GM19043 (cell line): ENCODE measurements around the gene USP15.
A peak's percentile ranks its signal among the peaks of the same experiment; 100 is the strongest.
"Not testable (repeated sequence)": the region's sequence is repeated elsewhere in the genome, so short reads cannot be mapped to it uniquely, and the experiment has no call there.

Source experiments
- ATAC-seq: cut with Tn5 transposase; IDR thresholded peaks from one replicate; pipeline ENCODE4 v1.9.1; 2021; ENCODE audit warnings: low read depth; ENCODE audit not compliant: unreplicated experiment

Gene USP15

GRCh38 chr12:62363506-62363905 is 103.3 kb downstream of the USP15 start:
- ATAC-seq, result no peak

GRCh38 chr12:62364697-62365096 is 104.5 kb downstream of the USP15 start:
- ATAC-seq, result not testable (repeated sequence)

- ATAC-seq, result not testable (repeated sequence)
Observed at GRCh38 chr12:62365846-62366245, 105.6 kb downstream of the USP15 start.

GRCh38 chr12:62368430-62369223 is 108.4 kb downstream of the USP15 start:
- ATAC-seq, result not testable (repeated sequence)

DNA sequence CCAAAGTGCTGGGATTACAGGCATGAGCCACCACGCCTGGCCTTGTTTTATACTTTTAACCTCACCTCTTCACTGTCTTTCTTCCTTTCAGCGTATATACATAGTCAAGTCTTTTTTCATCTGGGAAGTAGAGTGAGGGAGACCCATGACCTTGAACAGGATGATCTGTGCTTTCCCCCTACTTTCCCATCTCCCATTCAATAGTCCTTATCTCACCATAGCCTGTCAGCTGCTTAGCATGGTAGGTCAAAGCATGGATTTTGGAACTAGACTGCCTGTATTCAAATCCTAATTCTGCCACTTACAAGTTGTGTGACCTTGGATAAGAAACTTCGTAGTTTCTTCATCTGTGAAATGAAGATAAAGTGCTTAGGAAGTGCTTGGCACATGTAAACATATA is 110.0 kb downstream of the USP15 start:
- ATAC-seq, result no peak

- ATAC-seq, result no peak
Observed at GRCh38 chr12:62371661-62372060, 111.5 kb downstream of the USP15 start.

- ATAC-seq, result no peak
Observed at GRCh38 chr12:62372134-62372533, 111.9 kb downstream of the USP15 start.

GRCh38 chr12:62372825-62373224 is 112.6 kb downstream of the USP15 start:
- ATAC-seq, result no peak

GRCh38 chr12:62375603-62376002 is 115.4 kb downstream of the USP15 start:
- ATAC-seq, result no peak

DNA sequence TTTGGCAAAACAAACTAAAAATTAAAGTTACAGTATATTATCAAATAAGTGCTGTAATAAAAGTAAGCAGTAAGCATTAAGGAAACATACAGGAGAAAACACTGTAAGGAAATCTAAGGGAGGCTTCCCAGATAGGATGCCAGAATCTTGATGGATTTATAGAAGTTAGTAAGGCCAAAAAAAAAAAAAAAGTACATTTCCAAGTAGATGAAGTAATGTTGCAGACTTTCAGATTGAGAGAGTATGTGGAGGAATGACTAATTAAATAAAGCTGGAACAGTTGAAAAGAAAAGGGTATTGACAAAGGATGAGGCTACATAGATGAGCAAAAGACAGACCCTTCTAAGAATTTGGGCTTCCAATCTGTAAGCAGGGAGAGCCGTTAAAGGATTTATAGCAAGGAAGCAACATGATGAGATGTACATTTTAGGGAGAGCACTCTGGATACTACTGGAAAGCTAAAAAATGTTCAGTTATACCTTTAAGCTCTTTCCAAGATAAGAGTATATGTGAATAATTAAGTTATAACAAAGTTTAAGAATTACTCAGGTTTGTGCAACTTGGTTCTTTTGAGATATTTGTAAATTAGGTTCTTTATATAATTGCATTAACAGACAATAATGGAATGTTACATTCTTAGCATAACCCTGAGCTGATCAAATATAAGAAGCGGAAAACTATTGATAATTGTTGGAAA is 119.0 kb downstream of the USP15 start:
- no peak for ATAC-seq

DNA sequence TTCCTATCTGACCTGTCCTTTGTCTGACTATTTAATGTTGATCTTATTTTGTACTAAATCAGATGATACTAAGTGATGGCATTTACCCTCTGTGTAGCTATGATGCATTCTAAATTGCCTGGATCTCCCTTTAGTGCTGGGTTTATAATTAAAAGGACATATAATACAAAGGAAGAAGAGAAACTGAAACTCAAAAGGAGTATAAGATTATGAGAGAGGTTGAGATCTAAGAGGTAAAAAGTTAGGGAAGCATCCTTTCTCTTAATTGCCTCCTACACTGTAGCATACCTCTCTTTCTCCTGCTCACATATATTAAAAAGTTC is 119.5 kb downstream of the USP15 start:
- no peak for ATAC-seq

DNA sequence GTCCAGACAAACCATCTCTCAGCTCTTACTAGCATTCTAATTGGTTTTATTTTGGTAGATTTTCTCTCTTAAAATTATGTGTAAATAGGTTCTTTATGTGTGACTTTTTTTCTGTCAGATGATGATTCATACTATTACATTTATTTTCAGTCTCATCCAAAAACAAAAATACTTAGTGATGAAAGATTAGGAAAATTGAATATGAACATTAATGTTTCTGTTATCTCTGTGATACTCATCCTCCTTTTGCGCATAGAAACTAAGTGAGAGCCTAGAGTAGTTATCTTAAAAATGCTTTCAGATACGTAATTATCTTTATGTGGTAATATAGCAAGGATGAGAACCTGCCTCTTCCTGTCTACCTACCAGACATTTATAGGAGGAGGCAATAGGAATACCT is 122.3 kb downstream of the USP15 start:
- no peak for ATAC-seq

GRCh38 chr12:62396750-62397149 is 136.5 kb downstream of the USP15 start:
- ATAC-seq, result no peak

DNA sequence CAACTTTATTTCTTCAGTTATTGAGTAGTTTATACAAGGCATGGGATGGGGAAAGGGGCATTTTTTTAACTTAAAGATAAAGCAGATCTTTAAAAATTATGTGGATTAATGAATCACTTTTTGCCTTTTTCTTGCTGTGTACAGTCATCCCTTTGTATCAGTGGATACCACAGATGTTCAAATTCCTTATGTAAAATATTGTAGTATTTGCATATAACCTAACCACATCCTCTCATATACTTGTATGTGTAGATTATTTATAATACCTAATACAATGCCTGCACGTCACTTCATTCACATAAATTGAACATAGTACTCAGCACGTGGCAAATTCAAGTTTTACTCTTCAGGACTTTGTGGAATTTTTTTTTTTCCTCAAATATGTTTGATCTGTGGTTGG is 139.9 kb downstream of the USP15 start:
- ATAC-seq, result peak; percentile 50

GRCh38 chr12:62401631-62402030 is 141.4 kb downstream of the USP15 start:
- ATAC-seq, result no peak

DNA sequence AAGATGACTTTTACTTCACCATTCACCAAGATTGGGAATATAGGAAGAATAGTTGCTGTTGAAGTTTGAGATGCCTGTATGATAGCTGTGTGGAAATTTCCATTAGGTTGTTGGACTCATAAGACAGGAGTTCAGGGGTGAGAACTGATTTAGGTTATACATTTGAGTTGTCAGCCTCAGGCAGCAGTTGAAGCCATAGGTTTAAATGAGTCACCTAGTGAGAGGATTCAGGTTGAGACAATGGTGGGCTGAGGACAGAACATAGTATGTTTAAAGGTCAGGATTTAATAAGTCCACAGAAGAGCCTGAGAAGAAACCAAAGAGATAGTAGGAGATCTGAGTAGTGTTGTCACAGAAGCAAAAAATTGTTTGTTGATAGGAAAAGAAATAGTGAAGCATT is 142.8 kb downstream of the USP15 start:
- no peak for ATAC-seq

- no peak for ATAC-seq
Observed at GRCh38 chr12:62407587-62407986, 147.4 kb downstream of the USP15 start.

DNA sequence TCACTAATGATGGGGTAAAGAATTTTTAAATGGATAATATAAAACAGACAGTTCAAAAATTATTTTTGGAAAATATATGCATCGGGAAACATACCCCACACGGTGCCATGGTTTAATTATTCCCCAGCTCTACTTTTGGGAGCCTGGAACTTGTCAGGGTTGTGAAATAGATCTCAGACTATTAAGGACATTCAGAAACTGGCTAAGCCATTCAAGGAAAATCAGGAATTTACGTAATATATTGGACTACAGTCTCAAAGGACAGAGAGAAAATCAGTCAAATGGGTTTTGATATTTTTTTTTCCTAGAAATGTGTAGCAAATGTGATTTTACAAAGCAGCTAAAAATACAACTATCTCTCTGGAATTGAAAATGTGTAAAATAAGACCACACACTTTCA is 148.9 kb downstream of the USP15 start:
- no peak for ATAC-seq

- no peak for ATAC-seq
Observed at GRCh38 chr12:62414180-62414579, 154.0 kb downstream of the USP15 start.

DNA sequence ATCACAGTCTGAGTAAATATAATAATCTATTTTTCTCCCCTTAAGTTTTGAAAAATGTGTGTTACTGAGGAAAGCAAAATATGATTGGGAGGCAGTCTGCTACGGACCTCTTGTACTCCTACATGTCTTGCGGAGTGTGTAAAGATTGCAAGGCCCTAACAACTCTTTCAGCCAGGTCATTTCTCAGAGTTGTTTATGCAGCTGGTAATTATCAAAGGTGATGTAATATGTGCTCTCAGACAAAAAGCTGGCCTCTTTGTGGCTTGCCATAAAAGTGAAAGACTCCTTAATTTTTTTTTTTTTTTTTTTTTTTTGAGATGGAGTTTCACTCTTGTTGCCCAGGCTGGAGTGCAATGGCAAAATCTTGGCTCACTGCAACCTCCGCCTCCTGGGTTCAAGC is 165.9 kb downstream of the USP15 start:
- ATAC-seq, result no peak

DNA sequence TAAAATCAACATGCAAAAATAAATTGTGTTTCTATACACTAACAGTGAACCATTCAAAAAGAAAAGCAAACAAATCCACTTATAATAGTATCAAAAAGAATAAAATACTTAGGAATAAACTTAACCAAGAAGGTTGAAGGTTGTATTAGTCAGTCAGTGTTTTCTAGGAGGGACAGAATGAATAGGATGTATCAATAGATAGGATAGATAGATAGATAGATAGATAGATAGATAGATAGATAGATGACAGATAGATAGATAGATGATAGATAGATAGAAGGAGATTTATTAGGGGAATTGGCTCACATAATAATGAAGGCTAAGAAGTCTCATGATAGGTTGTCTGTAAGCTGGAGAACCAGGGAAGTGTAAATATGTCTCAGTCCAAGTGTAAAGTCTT is 169.3 kb downstream of the USP15 start:
- no peak for ATAC-seq
